ENCODE results near the gene TRHDE.

DNA sequence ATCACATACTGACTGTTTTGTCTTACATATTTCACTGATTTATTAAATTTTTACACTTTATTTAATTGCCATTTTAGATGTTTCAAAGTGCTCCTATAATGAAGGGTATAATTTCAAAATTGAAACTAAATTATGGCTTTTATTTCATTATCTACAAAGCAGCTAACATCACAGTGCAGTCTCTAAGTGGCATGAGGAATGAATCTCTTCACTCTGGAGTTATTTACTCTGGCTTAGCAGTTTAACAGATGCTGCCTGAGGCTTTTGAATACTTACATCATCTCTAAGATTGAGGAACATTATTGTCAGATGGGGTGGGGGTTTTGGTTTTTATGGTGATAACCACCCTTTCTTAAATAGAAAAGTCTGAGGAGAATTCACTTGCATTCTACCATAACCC lies 386.4 kb downstream of the TRHDE start:
- TF ChIP-seq CTCF (optimal IDR thresholded peaks at IDR 0.05 in 1 of 3, IDR thresholded peaks at IDR 0.05 in 1 of 3, conservative IDR thresholded peaks at IDR 0.05 in 1 of 3; ENCODE audit: extremely low read depth in 1 of 3, insufficient read depth in 2 of 3, low read length in 3 of 3) (no peak), EZH2 (IDR thresholded peaks at IDR 0.05; ENCODE audit: low read length) (no peak)
